LoVo (cell line): Measurements from ENCODE around the gene MRPS11.
"Not testable (repeated sequence)": the region's sequence is repeated elsewhere in the genome, so short reads cannot be mapped to it uniquely, and the experiment has no call there.

ENCODE experiments used
- DNase-seq: peaks from one replicate; pipeline ENCODE4 v3.0.0-alpha.2; 2016; ENCODE audit warnings: low spot score

The MRPS11 gene

GRCh38 chr15:88467073-88467934 lies at the start of gene MRPS11, which contains the start of gene MRPL46:
TSS of gene MRPS11 (plus strand) at chr15:88467708. CDS start at chr15:88467718, 10 bp downstream.
TSS of gene MRPL46 (minus strand) at chr15:88467388. CDS start at chr15:88467377, 11 bp downstream.
- DNase-seq = peak; percentile 94

GRCh38 chr15:88419830-88420229 lies 47.7 kb upstream of the MRPS11 start:
- no peak for DNase-seq

GRCh38 chr15:88423331-88423730 lies 44.2 kb upstream of the MRPS11 start:
- no peak for DNase-seq

- DNase-seq = no peak
These were observed 41.2 kb upstream of the MRPS11 start for GRCh38 chr15:88426304-88426703.

- DNase-seq = no peak
These were observed 39.5 kb upstream of the MRPS11 start for GRCh38 chr15:88428053-88428452.

- no peak for DNase-seq
These were observed 38.5 kb upstream of the MRPS11 start for GRCh38 chr15:88428805-88429605.

GRCh38 chr15:88430051-88430450 lies 37.5 kb upstream of the MRPS11 start:
- DNase-seq = no peak

- DNase-seq = no peak
These were observed 36.1 kb upstream of the MRPS11 start for GRCh38 chr15:88431441-88431840.

- DNase-seq = no peak
These were observed 34.3 kb upstream of the MRPS11 start for GRCh38 chr15:88433046-88433685.

- not testable (repeated sequence) for DNase-seq
These were observed 33.4 kb upstream of the MRPS11 start for GRCh38 chr15:88434106-88434505.

GRCh38 chr15:88438181-88438580 lies 29.3 kb upstream of the MRPS11 start:
- DNase-seq = no peak

GRCh38 chr15:88440021-88440420 lies 27.5 kb upstream of the MRPS11 start:
- DNase-seq = peak; percentile 7

- no peak for DNase-seq
These were observed 26.3 kb upstream of the MRPS11 start for GRCh38 chr15:88441076-88441730.

- DNase-seq = no peak
These were observed 20.3 kb upstream of the MRPS11 start for GRCh38 chr15:88447206-88447605.

GRCh38 chr15:88447741-88448140 lies 19.8 kb upstream of the MRPS11 start:
- no peak for DNase-seq

GRCh38 chr15:88448991-88449461 lies 18.5 kb upstream of the MRPS11 start:
- DNase-seq = no peak

- DNase-seq = no peak
These were observed 17.9 kb upstream of the MRPS11 start for GRCh38 chr15:88449581-88449980.

- peak; percentile 53 for DNase-seq
These were observed 17.2 kb upstream of the MRPS11 start for GRCh38 chr15:88450125-88450798.

GRCh38 chr15:88453651-88454050 lies 13.9 kb upstream of the MRPS11 start:
- no peak for DNase-seq

GRCh38 chr15:88454236-88454635 lies 13.3 kb upstream of the MRPS11 start:
- no peak for DNase-seq
